ENCODE measurements around the gene PPARA.
A peak's percentile ranks its signal among the peaks of the same experiment; 100 is the strongest.

PPARA gene

GRCh38 chr22:46150655-46151477 lies 540 bp downstream of the PPARA start:
- peak overlapping the region; percentile 100 for H3K4me2 ChIP-seq (ENCODE audit: low read length)
- peak overlapping the region; percentile 83 for H3K9ac ChIP-seq (ENCODE audit: low read depth, low read length)
- peaks cover 4% of the 10 kb centered on the region for H3K36me3 ChIP-seq (ENCODE audit: insufficient read depth, low read length)
- no peaks in the 10 kb centered on the region for H3K9me3 ChIP-seq (replicated peaks; ENCODE audit: low read length)
- peaks cover 16% of the 10 kb centered on the region for H3K4me1 ChIP-seq (ENCODE audit: control insufficient read depth, insufficient read depth, low read length)
- H3K4me3 ChIP-seq (ENCODE audit: low read length) = peak overlapping the region; percentile 95
- H3K27me3 ChIP-seq (ENCODE audit: control insufficient read depth, insufficient read depth, low read length) = peaks cover 39% of the 10 kb centered on the region

GRCh38 chr22:46153930-46154329 lies 3.6 kb downstream of the PPARA start:
- no peak overlapping the region for H3K4me3 ChIP-seq (ENCODE audit: low read length)
- peaks cover 4% of the 10 kb centered on the region for H3K36me3 ChIP-seq (ENCODE audit: insufficient read depth, low read length)
- peaks cover 9% of the 10 kb centered on the region for H3K27me3 ChIP-seq (ENCODE audit: control insufficient read depth, insufficient read depth, low read length)
- H3K4me1 ChIP-seq (ENCODE audit: control insufficient read depth, insufficient read depth, low read length) = peaks cover 16% of the 10 kb centered on the region
- no peak overlapping the region for H3K9ac ChIP-seq (ENCODE audit: low read depth, low read length)
- H3K4me2 ChIP-seq (ENCODE audit: low read length) = no peak overlapping the region
- H3K9me3 ChIP-seq (replicated peaks; ENCODE audit: low read length) = no peaks in the 10 kb centered on the region

- Histone ChIP-seq H3K9ac (ENCODE audit: low read depth, low read length) (no peak overlapping the region), H3K36me3 (ENCODE audit: insufficient read depth, low read length) (peaks cover 4% of the 10 kb centered on the region), H3K4me1 (ENCODE audit: control insufficient read depth, insufficient read depth, low read length) (peaks cover 22% of the 10 kb centered on the region), H3K9me3 (replicated peaks; ENCODE audit: low read length) (no peaks in the 10 kb centered on the region), H3K4me3 (ENCODE audit: low read length) (no peak overlapping the region), H3K27me3 (ENCODE audit: control insufficient read depth, insufficient read depth, low read length) (no peaks in the 10 kb centered on the region), H3K4me2 (ENCODE audit: low read length) (no peak overlapping the region)
These were observed 5.7 kb downstream of the PPARA start for GRCh38 chr22:46156031-46156430.

DNA sequence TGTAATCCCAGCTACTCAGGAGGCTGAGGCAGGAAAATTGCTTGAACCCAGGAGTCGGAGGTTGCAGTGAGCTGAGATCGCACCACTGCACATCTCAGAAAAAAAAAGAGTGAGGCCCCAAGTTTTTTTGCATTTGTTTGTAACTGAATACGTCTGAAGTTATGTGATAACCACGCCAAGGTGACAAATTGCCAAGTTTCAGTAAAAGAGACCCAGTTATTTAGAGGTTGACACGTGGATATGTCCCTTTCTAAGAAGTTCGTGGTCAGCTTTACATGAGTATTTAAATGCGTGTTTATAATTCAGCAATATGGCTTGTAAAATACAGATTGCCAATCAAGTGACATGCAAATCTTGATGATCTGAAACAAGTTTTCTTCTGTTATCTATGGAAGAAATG lies 8.0 kb downstream of the PPARA start:
- H3K4me1 ChIP-seq (ENCODE audit: control insufficient read depth, insufficient read depth, low read length) = peaks cover 16% of the 10 kb centered on the region
- no peak overlapping the region for H3K4me3 ChIP-seq (ENCODE audit: low read length)
- no peak overlapping the region for H3K9ac ChIP-seq (ENCODE audit: low read depth, low read length)
- H3K4me2 ChIP-seq (ENCODE audit: low read length) = no peak overlapping the region
- no peaks in the 10 kb centered on the region for H3K27me3 ChIP-seq (ENCODE audit: control insufficient read depth, insufficient read depth, low read length)
- H3K9me3 ChIP-seq (replicated peaks; ENCODE audit: low read length) = no peaks in the 10 kb centered on the region
- no peaks in the 10 kb centered on the region for H3K36me3 ChIP-seq (ENCODE audit: insufficient read depth, low read length)

DNA sequence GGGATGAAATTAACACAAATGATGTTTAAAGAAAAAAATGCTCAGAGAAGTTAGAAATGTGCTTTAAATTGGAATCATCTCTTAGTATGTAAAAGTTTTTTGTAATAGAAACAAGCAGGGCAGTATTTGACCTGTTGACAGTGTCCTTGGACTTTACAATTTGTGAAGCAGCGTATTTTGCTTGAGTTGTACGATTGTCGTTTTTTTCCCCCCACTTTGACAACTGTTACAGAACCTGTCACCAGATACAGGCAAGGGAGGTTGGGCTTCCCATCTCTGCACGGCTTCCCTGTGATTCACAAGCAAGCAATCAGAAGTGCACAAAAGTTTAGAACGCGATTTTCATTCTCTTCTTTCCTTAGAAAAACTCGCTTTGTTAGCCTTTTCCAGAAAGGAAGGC lies 8.9 kb downstream of the PPARA start:
- Histone ChIP-seq H3K27me3 (ENCODE audit: control insufficient read depth, insufficient read depth, low read length) (no peaks in the 10 kb centered on the region), H3K4me3 (ENCODE audit: low read length) (no peak overlapping the region), H3K36me3 (ENCODE audit: insufficient read depth, low read length) (no peaks in the 10 kb centered on the region), H3K4me2 (ENCODE audit: low read length) (no peak overlapping the region), H3K4me1 (ENCODE audit: control insufficient read depth, insufficient read depth, low read length) (peaks cover 21% of the 10 kb centered on the region), H3K9ac (ENCODE audit: low read depth, low read length) (no peak overlapping the region), H3K9me3 (replicated peaks; ENCODE audit: low read length) (no peaks in the 10 kb centered on the region)

GRCh38 chr22:46159777-46160176 lies 9.5 kb downstream of the PPARA start:
- H3K9ac ChIP-seq (ENCODE audit: low read depth, low read length) = no peak overlapping the region
- no peak overlapping the region for H3K4me3 ChIP-seq (ENCODE audit: low read length)
- no peaks in the 10 kb centered on the region for H3K36me3 ChIP-seq (ENCODE audit: insufficient read depth, low read length)
- H3K4me2 ChIP-seq (ENCODE audit: low read length) = no peak overlapping the region
- H3K27me3 ChIP-seq (ENCODE audit: control insufficient read depth, insufficient read depth, low read length) = no peaks in the 10 kb centered on the region
- peaks cover 21% of the 10 kb centered on the region for H3K4me1 ChIP-seq (ENCODE audit: control insufficient read depth, insufficient read depth, low read length)
- no peaks in the 10 kb centered on the region for H3K9me3 ChIP-seq (replicated peaks; ENCODE audit: low read length)

- H3K4me2 ChIP-seq (ENCODE audit: low read length) = no peak overlapping the region
- H3K4me3 ChIP-seq (ENCODE audit: low read length) = no peak overlapping the region
- no peaks in the 10 kb centered on the region for H3K27me3 ChIP-seq (ENCODE audit: control insufficient read depth, insufficient read depth, low read length)
- no peaks in the 10 kb centered on the region for H3K36me3 ChIP-seq (ENCODE audit: insufficient read depth, low read length)
- H3K9me3 ChIP-seq (replicated peaks; ENCODE audit: low read length) = no peaks in the 10 kb centered on the region
- H3K4me1 ChIP-seq (ENCODE audit: control insufficient read depth, insufficient read depth, low read length) = peaks cover 21% of the 10 kb centered on the region
- H3K9ac ChIP-seq (ENCODE audit: low read depth, low read length) = no peak overlapping the region
These were observed 12.0 kb downstream of the PPARA start for GRCh38 chr22:46162285-46162684.

DNA sequence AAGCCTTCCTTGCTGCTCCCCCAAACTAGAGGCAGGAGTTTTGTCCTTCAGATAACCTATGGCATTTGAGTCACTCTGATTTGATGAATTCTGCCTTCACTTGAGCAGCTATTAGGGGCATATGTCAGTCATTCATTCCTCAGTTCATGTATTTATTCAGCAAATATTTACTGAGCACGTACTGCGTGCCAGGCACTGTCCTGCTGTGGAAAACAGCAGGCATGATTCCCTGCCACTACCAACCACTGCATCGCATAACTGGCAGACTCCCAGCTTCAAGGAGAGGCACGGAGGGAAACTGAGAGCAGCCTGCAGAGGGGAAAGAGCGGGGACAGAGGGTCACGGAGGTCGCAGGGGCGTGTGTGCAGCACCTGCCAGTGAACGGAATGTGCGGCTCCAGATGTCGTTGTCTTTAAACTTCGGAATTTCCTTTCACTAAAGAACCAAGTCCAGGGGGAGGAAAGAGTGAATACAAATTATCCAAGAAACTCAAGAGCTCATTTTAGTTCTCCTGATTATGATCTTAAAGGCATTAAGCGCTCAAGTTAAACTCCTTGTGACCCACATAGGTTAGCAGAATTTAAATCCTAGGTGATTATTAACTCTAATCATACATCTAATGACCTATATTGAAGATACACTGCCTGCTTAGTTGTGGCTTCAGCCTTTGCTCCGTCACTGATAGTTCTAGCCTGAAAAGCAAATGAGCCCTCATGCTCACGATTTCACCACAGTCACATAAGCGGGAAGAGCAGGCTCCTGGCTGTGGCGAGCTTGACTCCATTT lies 12.6 kb downstream of the PPARA start:
- no peaks in the 10 kb centered on the region for H3K36me3 ChIP-seq (ENCODE audit: insufficient read depth, low read length)
- no peaks in the 10 kb centered on the region for H3K9me3 ChIP-seq (replicated peaks; ENCODE audit: low read length)
- no peaks in the 10 kb centered on the region for H3K27me3 ChIP-seq (ENCODE audit: control insufficient read depth, insufficient read depth, low read length)
- no peak overlapping the region for H3K4me2 ChIP-seq (ENCODE audit: low read length)
- H3K4me3 ChIP-seq (ENCODE audit: low read length) = no peak overlapping the region
- peaks cover 21% of the 10 kb centered on the region for H3K4me1 ChIP-seq (ENCODE audit: control insufficient read depth, insufficient read depth, low read length)
- H3K9ac ChIP-seq (ENCODE audit: low read depth, low read length) = no peak overlapping the region

GRCh38 chr22:46163557-46163888 lies 13.2 kb downstream of the PPARA start:
- no peak overlapping the region for H3K4me2 ChIP-seq (ENCODE audit: low read length)
- no peaks in the 10 kb centered on the region for H3K27me3 ChIP-seq (ENCODE audit: control insufficient read depth, insufficient read depth, low read length)
- H3K4me1 ChIP-seq (ENCODE audit: control insufficient read depth, insufficient read depth, low read length) = peaks cover 21% of the 10 kb centered on the region
- H3K36me3 ChIP-seq (ENCODE audit: insufficient read depth, low read length) = no peaks in the 10 kb centered on the region
- H3K9ac ChIP-seq (ENCODE audit: low read depth, low read length) = no peak overlapping the region
- H3K9me3 ChIP-seq (replicated peaks; ENCODE audit: low read length) = no peaks in the 10 kb centered on the region
- H3K4me3 ChIP-seq (ENCODE audit: low read length) = no peak overlapping the region

GRCh38 chr22:46165977-46166376 lies 15.7 kb downstream of the PPARA start:
- Histone ChIP-seq H3K9ac (ENCODE audit: low read depth, low read length) (no peak overlapping the region), H3K4me3 (ENCODE audit: low read length) (no peak overlapping the region), H3K27me3 (ENCODE audit: control insufficient read depth, insufficient read depth, low read length) (no peaks in the 10 kb centered on the region), H3K4me1 (ENCODE audit: control insufficient read depth, insufficient read depth, low read length) (peaks cover 14% of the 10 kb centered on the region), H3K4me2 (ENCODE audit: low read length) (no peak overlapping the region), H3K9me3 (replicated peaks; ENCODE audit: low read length) (no peaks in the 10 kb centered on the region), H3K36me3 (ENCODE audit: insufficient read depth, low read length) (no peaks in the 10 kb centered on the region)

DNA sequence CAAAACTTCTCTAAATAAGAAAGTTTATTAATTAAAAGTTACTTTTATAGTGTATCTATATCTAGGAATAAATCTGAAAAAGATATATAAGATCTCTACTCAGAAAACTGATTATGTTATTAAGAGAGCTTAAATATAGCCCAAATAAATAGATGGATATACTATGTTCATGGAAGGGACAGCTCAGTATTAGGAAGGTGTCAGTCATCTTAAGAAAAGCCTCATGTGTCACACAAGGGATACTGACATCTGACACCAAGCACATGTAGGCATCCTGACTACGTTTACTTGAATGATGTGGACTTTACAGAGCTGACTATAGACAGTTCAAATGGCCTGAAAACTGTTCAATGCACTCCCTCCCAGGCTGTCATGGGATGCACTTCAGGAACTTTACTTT lies 19.3 kb downstream of the PPARA start:
- H3K36me3 ChIP-seq (ENCODE audit: insufficient read depth, low read length) = no peaks in the 10 kb centered on the region
- no peak overlapping the region for H3K4me2 ChIP-seq (ENCODE audit: low read length)
- H3K9me3 ChIP-seq (replicated peaks; ENCODE audit: low read length) = no peaks in the 10 kb centered on the region
- H3K9ac ChIP-seq (ENCODE audit: low read depth, low read length) = no peak overlapping the region
- H3K4me3 ChIP-seq (ENCODE audit: low read length) = no peak overlapping the region
- H3K4me1 ChIP-seq (ENCODE audit: control insufficient read depth, insufficient read depth, low read length) = peaks cover 24% of the 10 kb centered on the region
- H3K27me3 ChIP-seq (ENCODE audit: control insufficient read depth, insufficient read depth, low read length) = no peaks in the 10 kb centered on the region

- Histone ChIP-seq H3K36me3 (ENCODE audit: insufficient read depth, low read length) (no peaks in the 10 kb centered on the region), H3K4me3 (ENCODE audit: low read length) (peak overlapping the region; percentile 32), H3K27me3 (ENCODE audit: control insufficient read depth, insufficient read depth, low read length) (no peaks in the 10 kb centered on the region), H3K9me3 (replicated peaks; ENCODE audit: low read length) (no peaks in the 10 kb centered on the region), H3K4me1 (ENCODE audit: control insufficient read depth, insufficient read depth, low read length) (peaks cover 28% of the 10 kb centered on the region), H3K4me2 (ENCODE audit: low read length) (peak overlapping the region; percentile 62), H3K9ac (ENCODE audit: low read depth, low read length) (no peak overlapping the region)
These were observed 21.6 kb downstream of the PPARA start for GRCh38 chr22:46171940-46172339.

All from skeletal muscle satellite cell (primary cell).